ENCODE measurements around the gene RNF138.
A peak's percentile ranks its signal among the peaks of the same experiment; 100 is the strongest.
"Not testable (repeated sequence)": the region's sequence is repeated elsewhere in the genome, so short reads cannot be mapped to it uniquely, and the experiment has no call there.

The RNF138 gene, protein sequence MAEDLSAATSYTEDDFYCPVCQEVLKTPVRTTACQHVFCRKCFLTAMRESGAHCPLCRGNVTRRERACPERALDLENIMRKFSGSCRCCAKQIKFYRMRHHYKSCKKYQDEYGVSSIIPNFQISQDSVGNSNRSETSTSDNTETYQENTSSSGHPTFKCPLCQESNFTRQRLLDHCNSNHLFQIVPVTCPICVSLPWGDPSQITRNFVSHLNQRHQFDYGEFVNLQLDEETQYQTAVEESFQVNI

GRCh38 chr18:32091724-32092421 lies at the start of gene RNF138:
RNF138 (plus strand) TSS chr18:32091874; CDS start chr18:32092777, 903 bp downstream.
- peak; percentile 85 for DNase-seq

DNA sequence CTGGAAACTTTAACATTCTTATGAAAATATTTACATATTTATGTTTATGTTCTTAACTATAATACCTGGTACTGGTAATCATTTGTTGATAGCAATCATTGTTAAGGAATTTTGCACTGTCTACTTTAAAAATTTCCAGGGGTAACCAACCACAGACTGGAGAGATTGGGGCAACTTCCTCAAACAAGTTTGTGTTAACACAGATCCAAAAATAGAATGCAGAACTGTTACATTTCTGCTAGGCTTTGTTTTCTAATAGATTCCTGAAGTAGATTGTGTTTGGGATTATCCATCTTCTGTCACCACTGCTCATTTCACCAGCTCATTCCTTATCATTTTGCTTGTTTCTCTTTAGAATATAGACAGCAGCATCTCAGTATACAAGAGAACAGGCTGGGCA lies 49.3 kb upstream of the RNF138 start:
- DNase-seq = no peak

DNA sequence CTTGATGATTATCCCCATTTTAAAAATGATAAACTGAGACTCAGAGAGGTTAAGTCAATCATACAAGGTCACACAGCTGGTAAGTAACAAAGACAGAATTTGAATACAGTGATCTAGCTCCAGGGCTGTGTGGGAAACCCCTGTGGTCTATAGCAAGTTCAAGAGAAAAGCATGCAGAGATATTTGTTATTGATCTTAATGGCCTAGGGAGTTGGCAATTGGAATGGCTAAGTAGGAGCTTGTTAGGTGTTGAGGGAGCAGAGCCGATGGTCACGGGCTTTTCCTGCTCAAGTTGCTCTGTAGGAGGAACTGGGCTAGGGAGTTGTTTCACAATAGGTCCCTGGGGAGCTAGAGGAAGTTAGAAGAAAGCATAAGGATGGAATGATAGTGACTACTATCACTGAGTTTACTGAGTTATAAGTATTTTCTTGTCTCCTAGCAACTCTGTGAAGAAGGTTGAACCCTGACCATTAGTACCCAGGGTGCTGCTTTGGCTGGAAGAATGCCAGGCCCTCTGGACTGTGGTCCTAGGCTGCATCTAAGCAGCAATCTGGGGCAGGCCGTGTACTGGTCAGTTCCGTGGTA lies 43.1 kb upstream of the RNF138 start:
- DNase-seq = no peak

DNA sequence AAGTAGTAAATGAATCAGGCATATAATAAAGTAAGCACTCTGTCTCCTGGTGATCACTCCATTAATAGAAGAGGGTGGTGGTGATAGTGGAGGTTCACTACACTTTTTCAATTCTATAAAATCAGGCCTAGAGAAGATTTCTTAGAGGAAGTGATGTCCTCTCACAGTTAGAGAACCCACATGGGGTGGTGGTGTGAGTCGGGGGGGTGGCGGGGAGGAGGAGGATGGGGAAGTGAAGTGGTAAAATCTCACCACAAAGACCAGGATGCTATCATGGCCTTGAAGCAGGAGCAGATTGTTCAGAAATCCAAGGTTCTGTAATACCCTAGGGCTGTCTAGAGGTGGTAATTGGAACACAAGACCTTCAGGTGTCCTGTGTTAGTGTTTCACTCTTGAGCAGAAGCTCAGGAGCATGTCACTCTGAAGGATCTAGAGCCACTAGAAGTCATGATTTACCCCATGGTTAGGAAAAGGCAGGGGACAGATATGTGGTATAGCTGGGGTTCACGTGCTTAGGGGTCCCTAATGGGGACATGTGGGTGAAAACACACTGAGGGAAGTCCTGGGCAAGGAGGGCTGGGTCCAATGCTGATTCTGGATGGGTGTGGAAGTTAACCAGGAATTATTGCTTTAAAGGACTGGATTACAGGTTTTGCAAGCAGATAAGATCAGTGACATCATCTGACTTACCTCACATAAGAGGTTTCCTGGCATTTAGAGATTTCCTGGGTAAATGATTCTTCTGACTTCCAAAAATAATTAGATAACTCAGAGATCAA lies 42.1 kb upstream of the RNF138 start:
- no peak for DNase-seq

DNA sequence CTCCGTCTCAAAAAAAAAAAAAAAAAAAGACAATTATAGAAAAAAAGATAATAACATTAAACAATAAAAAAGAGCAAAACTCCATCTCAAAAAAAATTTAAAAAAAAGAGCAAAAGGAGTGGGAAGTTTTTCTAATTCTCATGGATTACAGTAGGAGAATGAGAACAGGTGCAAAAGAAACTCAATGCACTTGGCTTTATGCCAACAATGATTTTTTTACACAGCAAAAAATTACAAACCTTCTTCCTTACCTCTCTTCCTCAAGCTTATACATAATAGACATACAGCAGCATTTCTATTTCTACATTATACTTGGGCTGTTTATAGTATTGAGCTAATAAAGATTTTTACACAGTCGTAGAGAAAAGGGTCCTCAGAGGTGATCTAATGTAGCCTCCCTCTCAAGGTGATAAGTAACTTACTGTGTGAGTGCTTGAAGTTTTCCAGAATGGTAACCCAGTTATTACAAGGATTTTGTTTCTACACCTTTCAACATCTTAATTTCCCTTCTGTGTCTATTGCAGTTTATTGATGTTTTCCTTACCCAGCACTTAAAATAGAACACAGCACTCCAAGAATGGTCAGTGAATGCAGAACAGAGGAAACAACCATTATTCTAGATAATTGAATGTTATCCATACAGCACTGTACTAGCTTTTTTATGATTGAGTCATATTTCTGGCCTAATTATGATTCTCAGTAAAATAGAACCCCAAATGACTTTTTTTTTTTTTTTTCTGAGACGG lies 34.9 kb upstream of the RNF138 start:
- peak; percentile 28 for DNase-seq

- no peak for DNase-seq
Observed at GRCh38 chr18:32057624-32058165, 34.0 kb upstream of the RNF138 start.

DNA sequence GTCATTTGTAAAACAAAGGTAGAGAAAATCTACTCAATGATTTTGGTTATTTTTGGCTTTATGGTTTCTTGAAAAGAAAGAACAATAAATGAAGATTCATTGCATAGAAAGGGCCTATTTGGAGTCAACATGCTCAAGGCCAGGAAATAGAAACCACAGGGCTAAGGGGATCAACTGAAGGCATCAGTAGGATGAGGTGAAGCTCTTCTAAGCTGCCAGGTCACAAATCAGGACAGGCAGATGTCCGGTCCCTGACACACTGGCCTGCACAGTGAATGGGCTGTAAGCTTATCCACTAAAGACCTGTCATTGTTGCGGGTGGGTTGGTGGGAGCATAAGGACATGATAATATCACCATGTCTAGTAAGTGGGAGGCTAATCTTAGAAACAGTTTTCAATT lies 31.6 kb upstream of the RNF138 start:
- no peak for DNase-seq

DNA sequence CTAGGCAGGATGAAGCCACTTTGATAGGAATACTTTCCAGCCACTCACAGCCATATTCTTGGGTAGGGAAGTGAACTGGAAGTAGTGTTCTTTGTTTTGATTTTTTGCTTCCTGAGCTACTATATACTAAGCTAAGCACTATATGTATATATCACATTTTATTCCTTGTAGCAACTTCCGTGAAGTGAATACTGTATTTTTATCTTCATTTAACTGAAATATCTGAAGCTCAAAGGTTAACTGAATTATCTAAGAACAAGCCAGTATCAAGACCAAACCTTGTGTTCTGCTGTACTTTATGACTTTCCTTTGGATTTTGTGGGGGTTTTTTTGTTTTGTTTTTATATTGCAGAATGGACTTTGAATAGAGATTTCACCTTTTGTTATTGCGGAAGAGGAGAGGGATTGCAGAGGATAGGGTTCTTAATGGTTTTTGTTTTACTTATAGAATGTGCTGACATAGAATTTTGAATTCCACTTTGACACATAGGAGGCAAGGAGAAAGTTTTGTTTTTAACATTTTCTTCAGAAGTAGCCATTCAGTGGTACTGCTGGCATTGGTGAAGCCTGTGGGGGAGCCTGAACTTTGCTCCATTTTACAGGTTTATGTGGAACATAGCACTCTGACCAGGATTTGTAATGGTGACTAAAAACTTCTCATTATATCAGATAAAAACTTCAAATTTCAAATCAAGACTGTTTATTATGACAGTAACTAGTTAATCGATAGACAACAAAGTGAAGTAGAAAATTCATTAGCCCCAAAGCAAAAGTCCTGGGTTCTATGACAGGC lies 24.1 kb upstream of the RNF138 start:
- no peak for DNase-seq

DNA sequence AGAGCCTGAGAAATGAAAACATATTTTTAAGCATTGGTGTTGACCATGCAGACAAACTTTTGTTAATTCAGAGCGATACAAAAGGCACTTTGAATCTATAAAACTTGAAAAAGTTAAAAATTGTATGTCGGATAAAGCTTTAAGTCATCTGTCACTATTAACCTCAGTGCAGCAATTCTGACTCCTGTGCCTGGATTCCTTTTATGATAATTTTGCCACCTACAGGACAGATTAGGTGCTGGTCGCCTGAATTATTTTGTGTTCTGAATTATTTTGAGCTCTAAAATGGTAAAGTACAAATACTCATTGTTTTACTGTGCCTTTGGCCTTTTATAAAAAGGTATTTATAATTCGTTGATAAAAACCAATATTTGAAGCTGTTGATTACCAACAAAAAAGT lies 19.4 kb upstream of the RNF138 start:
- peak; percentile 15 for DNase-seq

GRCh38 chr18:32074206-32074605 lies 17.5 kb upstream of the RNF138 start:
- DNase-seq = no peak

DNA sequence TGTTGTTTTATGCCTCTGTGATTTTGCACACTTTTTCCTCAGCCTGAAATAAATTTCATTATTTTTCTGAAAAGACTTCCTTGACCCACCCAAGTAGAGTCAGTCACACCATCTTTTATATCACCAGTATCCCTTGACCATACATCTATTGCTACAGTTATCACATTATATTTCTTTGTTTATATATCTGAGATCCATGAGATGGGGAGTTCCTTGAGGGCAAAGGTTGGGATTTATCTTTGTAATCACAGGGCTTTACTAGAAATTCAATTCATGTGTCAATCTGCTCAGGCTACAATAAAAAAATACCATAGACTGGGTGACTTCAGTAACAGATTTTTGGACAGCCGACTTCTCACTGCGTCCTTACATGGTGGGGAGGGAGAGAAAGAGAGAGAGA lies 12.8 kb upstream of the RNF138 start:
- no peak for DNase-seq

- no peak for DNase-seq
Observed at GRCh38 chr18:32081881-32082280, 9.8 kb upstream of the RNF138 start.

GRCh38 chr18:32083781-32084180 lies 7.9 kb upstream of the RNF138 start:
- no peak for DNase-seq

DNA sequence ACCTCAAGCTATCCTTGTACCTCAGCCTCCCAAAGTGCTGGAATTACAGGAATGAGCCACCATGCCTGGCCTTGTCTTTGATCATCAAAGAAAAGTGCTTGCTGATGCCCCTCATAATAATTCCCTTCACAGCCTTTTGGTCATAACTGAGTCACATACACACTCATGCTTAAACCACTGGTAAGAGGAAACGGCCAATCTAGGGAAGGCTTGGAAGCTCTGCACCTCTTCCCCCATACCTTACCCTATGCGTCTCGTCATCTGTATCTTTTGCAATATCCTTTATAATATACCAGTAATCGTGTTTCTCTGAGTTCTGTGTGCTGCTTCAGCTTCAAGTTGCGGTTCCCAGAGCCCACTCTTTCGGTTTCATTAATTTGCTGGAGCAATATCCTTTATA lies 4.8 kb upstream of the RNF138 start:
- no peak for DNase-seq

- not testable (repeated sequence) for DNase-seq
Observed at GRCh38 chr18:32090831-32091230, 843 bp upstream of the RNF138 start.

- DNase-seq = no peak
Observed at GRCh38 chr18:32091325-32091723, 350 bp upstream of the RNF138 start.

- peak; percentile 96 for DNase-seq
Observed at GRCh38 chr18:32092422-32093101, 888 bp downstream of the RNF138 start.

- DNase-seq = peak; percentile 56
Observed at GRCh38 chr18:32093102-32093511, 1.4 kb downstream of the RNF138 start.

GRCh38 chr18:32093523-32093922 lies 1.8 kb downstream of the RNF138 start:
- peak; percentile 26 for DNase-seq

GRCh38 chr18:32095192-32095899 lies 3.7 kb downstream of the RNF138 start:
- no peak for DNase-seq

DNA sequence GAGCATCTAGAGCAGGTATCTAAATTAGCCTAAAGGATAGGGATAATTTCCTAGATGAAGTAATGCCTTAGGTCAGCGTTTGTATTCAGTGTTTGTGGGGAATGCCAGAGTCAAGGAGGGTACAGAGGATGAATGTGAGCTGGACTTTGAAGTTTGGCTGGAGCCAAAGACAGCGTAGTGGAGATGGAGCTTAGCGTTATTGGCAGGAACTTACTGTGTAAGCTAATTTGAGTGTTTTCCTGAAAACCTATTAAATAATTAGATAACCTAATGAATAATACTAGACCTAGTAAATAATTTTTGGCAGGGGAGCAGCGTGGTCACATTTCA lies 4.2 kb downstream of the RNF138 start:
- no peak for DNase-seq

Data from NCI-H1105 treated with DMSO at 0.1 percent for 48 hours (cell line).